DOHH2 (cell line): ENCODE results near the gene ARHGAP6.

Experiments used
- H3F3A ChIP-seq: fragments of 200-600 bp; sonication (generic), shearing (Covaris generic); 2 replicates; pipeline ENCODE4 v1.6.0; 2016; ENCODE audit warnings: antibody characterized with exemption, mild to moderate bottlenecking; ENCODE audit not compliant: control insufficient read depth, insufficient read depth
- H3K27ac ChIP-seq: fragments of 200-600 bp; sonication (generic); 2 replicates; pipeline ENCODE4 v1.5.1; 2014; ENCODE audit warnings: low read depth, mild to moderate bottlenecking, low read length, moderate library complexity
- H3K27me3 ChIP-seq: fragments of 200-600 bp; sonication (generic); 2 replicates; pipeline ENCODE4 v1.6.1; 2014; ENCODE audit warnings: mild to moderate bottlenecking, low read length, mixed read lengths; ENCODE audit not compliant: control insufficient read depth
- H3K36me3 ChIP-seq: fragments of 200-600 bp; sonication (generic); 2 replicates; pipeline ENCODE4 v1.6.1; 2014; ENCODE audit warnings: mild to moderate bottlenecking, low read length, moderate library complexity, mixed read lengths; ENCODE audit not compliant: control insufficient read depth
- H3K4me1 ChIP-seq: fragments of 200-600 bp; sonication (generic); 2 replicates; pipeline ENCODE4 v1.6.1; 2014; ENCODE audit warnings: mild to moderate bottlenecking, low read length, mixed read lengths; ENCODE audit not compliant: control insufficient read depth
- H3K4me2 ChIP-seq: fragments of 200-600 bp; sonication (generic); 2 replicates; pipeline ENCODE4 v1.6.0; 2014; ENCODE audit warnings: mild to moderate bottlenecking, low read length, moderate library complexity
- H3K4me3 ChIP-seq: fragments of 200-600 bp; sonication (generic); 2 replicates; pipeline ENCODE4 v1.5.1; 2014; ENCODE audit warnings: mild to moderate bottlenecking, low read length, mixed read lengths
- H3K79me2 ChIP-seq: fragments of 200-600 bp; sonication (generic); 2 replicates; pipeline ENCODE4 v1.6.1; 2014; ENCODE audit warnings: mild to moderate bottlenecking, low read length, mixed read lengths; ENCODE audit not compliant: control insufficient read depth
- H3K9me2 ChIP-seq: fragments of 200-600 bp; sonication (generic); replicated peaks from 2 replicates; pipeline ENCODE4 v1.6.1; 2014; ENCODE audit warnings: mild to moderate bottlenecking, low read length, mixed read lengths; ENCODE audit not compliant: control insufficient read depth
- H3K9me3 ChIP-seq: fragments of 200-600 bp; sonication (generic); 2 replicates; pipeline ENCODE4 v1.6.1; 2014; ENCODE audit warnings: antibody characterized with exemption, low read length, mixed read lengths; ENCODE audit not compliant: control insufficient read depth, insufficient read depth
- H4K20me1 ChIP-seq: fragments of 200-600 bp; sonication (generic); 2 replicates; pipeline ENCODE4 v1.6.0; 2014; ENCODE audit warnings: low read depth, mild to moderate bottlenecking, antibody characterized with exemption, low read length, moderate library complexity; ENCODE audit not compliant: control insufficient read depth, insufficient read depth
- EZH2phosphoT487 ChIP-seq: fragments of 200-600 bp; sonication (generic); IDR thresholded peaks from 2 replicates; pipeline ENCODE4 v1.6.1; 2017; ENCODE audit warnings: borderline replicate concordance, mild to moderate bottlenecking, antibody characterized with exemption, low read length, moderate library complexity, mixed read lengths
- TF ChIP-seq, protein P1 (sequence below): fragments of 200-600 bp; sonication (generic); IDR thresholded peaks from one replicate; pipeline ENCODE4 v1.5.1; 2014; ENCODE audit warnings: antibody characterized with exemption, mild to moderate bottlenecking, low read depth, low read length; ENCODE audit not compliant: poor library complexity, severe bottlenecking

ARHGAP6 gene

DNA sequence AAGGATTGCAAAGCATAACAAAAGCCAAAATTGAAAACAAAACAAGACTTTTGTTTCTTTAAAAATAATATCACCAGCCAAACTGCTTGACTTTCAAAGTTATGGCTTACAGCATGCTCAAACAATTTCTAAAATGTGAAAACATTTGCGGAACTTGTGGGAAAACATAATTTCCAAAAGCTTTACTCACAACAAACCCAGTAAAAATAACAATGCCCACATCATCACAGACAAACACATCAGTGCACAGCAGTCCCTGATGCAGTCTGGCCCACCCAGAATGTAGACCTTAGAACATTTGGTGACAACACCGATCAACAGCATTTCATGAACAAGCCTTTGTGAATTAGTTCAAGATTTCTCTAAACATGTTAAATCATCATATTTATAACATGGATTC lies 98.9 kb downstream of the ARHGAP6 start:
- Histone ChIP-seq H3K4me2 (no peak overlapping the region), H3K27me3 (no peaks in the 10 kb centered on the region), H3K79me2 (no peaks in the 10 kb centered on the region), H3K36me3 (no peaks in the 10 kb centered on the region), H4K20me1 (no peaks in the 10 kb centered on the region), H3K9me2 (no peaks in the 10 kb centered on the region), H3F3A (no peaks in the 10 kb centered on the region), H3K4me1 (no peaks in the 10 kb centered on the region), H3K9me3 (no peaks in the 10 kb centered on the region), H3K4me3 (no peak overlapping the region), H3K27ac (no peak overlapping the region)
- TF ChIP-seq, protein P1, sequence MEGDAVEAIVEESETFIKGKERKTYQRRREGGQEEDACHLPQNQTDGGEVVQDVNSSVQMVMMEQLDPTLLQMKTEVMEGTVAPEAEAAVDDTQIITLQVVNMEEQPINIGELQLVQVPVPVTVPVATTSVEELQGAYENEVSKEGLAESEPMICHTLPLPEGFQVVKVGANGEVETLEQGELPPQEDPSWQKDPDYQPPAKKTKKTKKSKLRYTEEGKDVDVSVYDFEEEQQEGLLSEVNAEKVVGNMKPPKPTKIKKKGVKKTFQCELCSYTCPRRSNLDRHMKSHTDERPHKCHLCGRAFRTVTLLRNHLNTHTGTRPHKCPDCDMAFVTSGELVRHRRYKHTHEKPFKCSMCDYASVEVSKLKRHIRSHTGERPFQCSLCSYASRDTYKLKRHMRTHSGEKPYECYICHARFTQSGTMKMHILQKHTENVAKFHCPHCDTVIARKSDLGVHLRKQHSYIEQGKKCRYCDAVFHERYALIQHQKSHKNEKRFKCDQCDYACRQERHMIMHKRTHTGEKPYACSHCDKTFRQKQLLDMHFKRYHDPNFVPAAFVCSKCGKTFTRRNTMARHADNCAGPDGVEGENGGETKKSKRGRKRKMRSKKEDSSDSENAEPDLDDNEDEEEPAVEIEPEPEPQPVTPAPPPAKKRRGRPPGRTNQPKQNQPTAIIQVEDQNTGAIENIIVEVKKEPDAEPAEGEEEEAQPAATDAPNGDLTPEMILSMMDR: no peak
- TF ChIP-seq EZH2phosphoT487: no peak

DNA sequence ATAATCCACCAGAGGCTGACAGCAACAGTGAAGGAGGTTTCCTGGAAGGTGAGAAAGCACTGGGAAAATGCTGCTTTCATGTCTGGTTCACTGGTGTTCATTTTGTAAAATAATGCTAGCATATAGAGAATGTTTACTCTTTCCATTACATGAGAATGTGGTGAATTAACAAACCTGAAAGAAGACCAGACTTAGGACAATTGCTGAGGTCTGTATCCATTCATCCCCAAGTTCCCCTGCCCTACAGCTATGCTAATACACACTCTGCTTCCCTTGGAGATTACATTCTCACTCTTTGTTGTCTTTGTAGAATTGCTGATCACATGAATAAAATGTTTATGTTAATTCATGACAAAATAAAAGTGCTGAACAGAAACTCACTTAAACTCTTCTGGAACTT lies 99.5 kb downstream of the ARHGAP6 start:
- no peaks in the 10 kb centered on the region for H3K9me3 ChIP-seq
- H3K36me3 ChIP-seq: no peaks in the 10 kb centered on the region
- no peak overlapping the region for H3K4me2 ChIP-seq
- no peak overlapping the region for H3K27ac ChIP-seq
- TF ChIP-seq, protein P1: no peak
- TF ChIP-seq EZH2phosphoT487: no peak
- no peaks in the 10 kb centered on the region for H4K20me1 ChIP-seq
- no peaks in the 10 kb centered on the region for H3K4me1 ChIP-seq
- H3K27me3 ChIP-seq: no peaks in the 10 kb centered on the region
- H3K4me3 ChIP-seq: no peak overlapping the region
- no peaks in the 10 kb centered on the region for H3K9me2 ChIP-seq
- H3K79me2 ChIP-seq: no peaks in the 10 kb centered on the region
- no peaks in the 10 kb centered on the region for H3F3A ChIP-seq

DNA sequence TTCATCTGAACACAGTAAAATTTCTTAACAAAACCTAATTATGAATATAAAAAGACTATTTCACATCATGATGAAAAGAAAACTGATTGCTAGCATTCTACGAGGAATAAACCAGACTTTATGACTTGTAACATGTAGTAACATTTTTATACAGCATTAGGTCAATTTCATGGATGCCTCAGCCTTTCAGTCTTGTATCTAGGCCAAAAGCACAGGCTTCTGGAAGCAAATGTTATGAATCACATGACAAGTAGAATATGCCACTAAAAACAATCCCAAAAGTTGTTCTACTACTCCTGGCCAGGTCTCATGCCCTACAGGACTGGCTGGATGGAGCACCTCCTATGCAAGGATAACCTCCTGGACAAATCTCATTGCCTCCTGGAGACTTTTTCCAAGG lies 101.2 kb downstream of the ARHGAP6 start:
- no peaks in the 10 kb centered on the region for H3K27me3 ChIP-seq
- H3K27ac ChIP-seq: no peak overlapping the region
- H4K20me1 ChIP-seq: no peaks in the 10 kb centered on the region
- H3K36me3 ChIP-seq: no peaks in the 10 kb centered on the region
- TF ChIP-seq EZH2phosphoT487: no peak
- TF ChIP-seq, protein P1: no peak
- no peaks in the 10 kb centered on the region for H3K4me1 ChIP-seq
- H3K9me3 ChIP-seq: no peaks in the 10 kb centered on the region
- no peak overlapping the region for H3K4me2 ChIP-seq
- no peak overlapping the region for H3K4me3 ChIP-seq
- H3K79me2 ChIP-seq: no peaks in the 10 kb centered on the region
- no peaks in the 10 kb centered on the region for H3F3A ChIP-seq
- H3K9me2 ChIP-seq: no peaks in the 10 kb centered on the region

DNA sequence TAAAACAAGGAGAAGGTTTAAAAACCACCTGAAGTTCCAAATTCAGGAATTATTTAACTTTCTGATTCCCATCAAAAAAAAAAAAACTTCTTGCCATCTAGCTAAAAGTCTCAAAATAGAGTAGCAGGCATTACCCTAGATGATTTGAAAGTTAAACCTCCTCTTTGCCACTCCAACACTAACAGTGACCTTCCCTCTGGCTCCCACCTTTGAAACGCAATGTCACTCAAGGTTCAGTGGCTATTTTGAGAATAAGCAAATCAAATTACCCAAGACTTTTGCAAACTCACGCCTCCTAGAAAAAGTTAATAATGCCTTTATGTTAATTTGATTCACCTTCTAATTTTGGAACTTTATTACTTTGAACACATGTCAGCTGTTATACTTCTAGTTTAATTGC lies 103.2 kb downstream of the ARHGAP6 start:
- Histone ChIP-seq H3K27me3 (no peaks in the 10 kb centered on the region), H3K9me2 (no peaks in the 10 kb centered on the region), H3K79me2 (no peaks in the 10 kb centered on the region), H3K4me2 (no peak overlapping the region), H3K27ac (no peak overlapping the region), H3K4me1 (no peaks in the 10 kb centered on the region), H4K20me1 (no peaks in the 10 kb centered on the region), H3F3A (no peaks in the 10 kb centered on the region), H3K9me3 (no peaks in the 10 kb centered on the region), H3K36me3 (no peaks in the 10 kb centered on the region), H3K4me3 (no peak overlapping the region)
- TF ChIP-seq, protein P1: no peak
- no peak for TF ChIP-seq EZH2phosphoT487
